ENCODE measurements around the gene TRDN.
"Not testable (repeated sequence)": the region's sequence is repeated elsewhere in the genome, so short reads cannot be mapped to it uniquely, and the experiment has no call there.

TRDN gene

GRCh38 chr6:123383718-123384117, 253.0 kb downstream of the TRDN start:
- DNase-seq = no peak

DNA sequence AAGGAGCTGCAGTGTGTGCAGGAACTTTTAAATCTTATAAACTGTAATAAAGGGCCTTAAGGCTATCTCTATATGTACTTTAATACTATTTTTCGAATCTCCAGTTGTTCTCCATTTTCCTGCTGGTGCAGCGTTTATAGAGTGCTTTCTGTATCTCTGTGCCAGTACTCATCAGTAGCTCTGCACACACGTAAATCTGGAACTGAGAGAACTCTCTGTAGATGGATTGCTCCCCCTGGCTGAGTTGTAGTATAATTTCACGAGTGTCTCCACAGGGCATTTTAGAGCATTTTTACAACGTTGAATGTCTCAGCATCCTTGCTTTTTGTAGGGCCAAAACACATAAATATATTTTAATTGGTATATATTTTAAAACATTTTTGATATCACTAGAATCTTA, 256.5 kb downstream of the TRDN start:
- peak; percentile 9 for DNase-seq

GRCh38 chr6:123372737-123373136, 264.0 kb downstream of the TRDN start:
- DNase-seq = no peak

DNA sequence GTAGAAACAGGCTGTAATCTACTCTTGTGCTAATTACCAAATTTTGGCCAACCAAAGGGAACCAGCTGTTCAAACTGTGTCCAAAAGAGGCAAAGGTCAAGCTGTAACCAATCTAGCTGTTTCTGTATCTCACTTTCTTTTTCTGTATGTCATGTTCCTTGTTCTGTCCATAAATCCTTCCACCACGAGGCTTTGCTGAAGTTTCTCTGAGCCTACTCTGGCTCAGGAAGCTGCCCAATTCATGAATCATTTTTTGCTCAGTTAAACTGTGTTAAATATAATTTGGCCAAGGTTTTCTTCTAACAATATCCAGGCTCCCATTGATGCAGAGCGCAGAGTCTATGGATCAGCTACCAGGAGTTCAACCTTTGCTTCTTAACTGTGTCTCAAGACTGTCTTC, 272.8 kb downstream of the TRDN start:
- no peak for DNase-seq

DNA sequence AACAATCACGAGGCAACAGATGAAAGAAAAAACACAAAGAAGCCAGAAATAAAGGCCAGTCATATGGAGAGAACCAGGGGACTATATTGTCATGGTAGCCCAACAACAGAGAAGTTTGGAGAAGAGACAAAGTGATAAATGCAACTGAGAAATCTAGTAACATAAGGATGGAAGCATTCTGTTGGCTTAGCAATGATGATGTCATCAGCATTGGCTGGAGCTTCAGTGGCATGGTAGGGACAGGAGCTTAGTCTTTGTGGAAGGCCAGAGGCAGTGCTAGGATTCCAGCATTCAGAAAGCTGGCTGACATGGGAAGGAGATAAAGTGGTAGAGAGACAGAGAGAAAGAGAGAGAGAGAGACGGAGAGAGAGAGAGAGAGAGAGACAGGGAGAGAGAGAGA, 276.4 kb downstream of the TRDN start:
- DNase-seq = no peak

DNA sequence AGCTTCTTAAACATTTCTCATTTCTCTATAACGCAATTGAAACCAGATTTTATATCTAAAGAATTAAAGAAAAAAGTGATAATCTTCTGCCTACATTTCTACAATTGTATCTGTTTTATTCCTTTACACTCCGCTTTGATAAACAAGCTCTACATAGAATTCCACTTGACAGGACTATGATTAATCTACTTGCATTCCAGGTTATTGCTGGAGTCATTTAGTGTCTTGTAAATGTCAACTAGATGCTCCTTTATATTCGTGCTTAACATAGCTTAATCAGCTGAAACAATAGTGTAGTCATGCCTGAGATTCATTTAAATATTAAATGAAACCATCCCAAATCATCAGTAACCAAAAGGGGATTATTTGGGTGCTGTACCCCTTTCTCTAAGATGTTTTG, 284.0 kb downstream of the TRDN start:
- no peak for DNase-seq

DNA sequence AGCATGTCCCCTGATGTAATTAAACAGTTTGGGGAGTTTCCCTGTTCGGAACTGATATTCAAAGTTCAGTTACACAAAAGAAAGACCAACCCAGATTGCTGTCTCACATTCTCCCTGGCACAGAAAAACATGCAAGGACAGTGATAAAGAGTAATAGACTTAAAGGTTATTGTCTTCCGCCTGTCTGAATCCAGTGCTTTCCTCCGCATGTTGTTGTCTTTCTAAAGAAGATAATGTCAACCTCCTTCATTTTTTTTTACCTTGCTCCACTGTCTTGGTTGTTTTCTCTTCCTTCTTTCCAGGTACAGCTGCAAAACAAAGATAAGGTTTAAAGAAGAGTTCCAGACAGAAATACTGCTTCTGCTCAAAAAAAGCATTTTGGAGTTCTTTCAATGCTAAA, 284.5 kb downstream of the TRDN start:
- DNase-seq = no peak

- DNase-seq = no peak
These were observed 292.9 kb downstream of the TRDN start for GRCh38 chr6:123343836-123344235.

GRCh38 chr6:123338394-123338793, 298.4 kb downstream of the TRDN start:
- DNase-seq = no peak

- no peak for DNase-seq
These were observed 303.6 kb downstream of the TRDN start for GRCh38 chr6:123333000-123333756.

GRCh38 chr6:123332070-123332469, 304.7 kb downstream of the TRDN start:
- no peak for DNase-seq

DNA sequence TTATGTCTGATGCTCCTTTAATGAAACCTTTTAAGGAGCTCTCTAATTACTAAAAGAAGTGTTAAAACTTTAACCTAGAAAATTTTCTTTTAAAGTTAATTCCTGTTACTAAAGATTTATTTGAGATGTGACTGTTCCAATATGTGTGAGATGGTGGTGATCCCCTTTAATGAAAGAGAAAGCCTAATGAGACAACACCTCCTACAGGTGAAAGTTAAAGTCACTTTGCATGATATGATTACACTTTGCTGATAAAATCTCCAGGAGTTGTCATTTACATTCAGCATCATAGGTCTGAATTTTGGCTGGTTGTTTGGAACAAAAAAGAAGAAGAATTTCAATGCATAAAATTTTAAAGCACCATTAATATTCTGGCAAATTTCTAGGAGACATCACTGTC, 307.4 kb downstream of the TRDN start:
- no peak for DNase-seq

DNA sequence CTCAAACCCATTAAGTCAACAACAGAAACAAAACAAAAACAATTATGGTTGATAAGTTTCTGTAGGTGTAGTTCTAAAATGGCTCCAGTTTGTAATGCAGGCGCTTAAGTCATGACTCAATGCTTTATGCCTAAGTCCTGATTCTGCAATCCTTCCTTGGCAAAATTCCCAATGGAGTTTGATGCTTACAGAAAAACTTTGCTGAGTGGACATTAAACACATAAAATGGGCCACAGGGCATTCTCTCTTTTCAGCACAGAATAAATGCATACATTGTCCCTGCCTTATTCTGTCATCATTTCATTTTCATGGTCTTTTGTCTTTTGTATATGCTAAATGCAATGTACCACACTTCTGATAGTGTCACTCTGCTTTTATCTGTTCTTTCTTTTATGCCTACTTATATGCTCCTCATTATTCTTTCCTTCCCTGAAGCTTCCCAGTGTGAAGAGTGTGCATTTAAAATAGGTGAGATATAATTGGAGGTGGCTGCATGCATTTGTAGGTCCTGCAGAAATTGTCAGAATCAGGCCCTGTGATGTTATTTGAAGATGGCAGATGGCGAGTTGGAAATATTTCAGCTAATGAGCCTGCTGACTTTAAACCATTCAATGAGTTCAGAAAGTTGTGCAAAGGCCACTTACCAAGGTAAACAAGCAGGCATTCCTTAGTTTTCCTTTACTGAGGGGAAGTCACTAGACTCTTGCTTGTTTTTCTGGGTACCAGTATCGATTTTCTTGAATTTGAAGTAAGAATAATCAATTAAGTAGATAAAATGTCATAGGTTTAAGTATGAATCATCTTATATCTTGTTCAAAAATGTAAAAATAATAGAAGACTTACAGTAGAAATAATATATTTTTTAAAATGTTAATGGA, 313.1 kb downstream of the TRDN start:
- DNase-seq = no peak

DNA sequence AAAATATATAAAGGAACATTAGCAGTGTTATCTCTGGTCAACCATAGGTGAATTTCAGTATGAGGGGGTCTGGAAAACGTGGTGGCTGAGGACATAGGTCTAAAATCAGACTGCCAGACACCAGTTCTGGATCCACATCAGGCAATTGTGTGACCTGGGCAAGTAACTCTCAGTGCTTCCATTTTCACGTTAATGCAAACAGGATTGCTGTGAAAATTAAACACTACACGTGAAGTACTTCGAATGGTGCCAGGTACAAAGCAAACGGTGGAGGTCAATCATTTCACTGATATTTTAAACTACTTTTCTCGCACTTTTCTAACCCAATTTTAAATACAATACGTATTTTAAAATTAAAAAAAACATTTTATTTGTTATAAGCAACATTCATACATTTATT, 315.7 kb downstream of the TRDN start:
- no peak for DNase-seq

DNA sequence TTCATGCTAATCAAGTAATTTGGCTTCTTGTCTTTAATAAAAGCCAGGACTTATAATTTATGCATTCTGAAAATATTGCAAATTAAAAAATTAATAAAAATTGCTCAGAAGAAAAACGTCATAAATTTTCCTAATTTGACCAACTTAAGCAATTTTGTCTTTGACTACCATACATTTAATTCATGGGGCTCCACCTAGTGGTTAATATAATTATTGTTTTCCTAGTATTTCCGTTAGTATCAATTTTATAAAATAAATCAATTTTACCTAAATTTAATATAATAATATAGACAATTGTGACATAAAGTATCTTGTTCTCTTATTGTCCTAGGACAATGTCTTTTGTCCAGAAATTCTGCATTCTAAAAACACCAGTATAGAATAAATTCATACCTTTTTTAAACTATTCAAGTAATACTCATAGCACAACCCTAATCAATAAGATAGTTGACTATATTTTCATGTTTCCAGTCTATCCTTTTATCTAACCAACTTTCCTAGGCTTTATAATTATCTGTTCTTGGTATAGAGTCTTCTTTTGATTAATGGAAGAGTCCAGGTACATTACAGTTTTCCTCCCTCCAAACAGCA, 319.9 kb downstream of the TRDN start:
- peak; percentile 63 for DNase-seq

DNA sequence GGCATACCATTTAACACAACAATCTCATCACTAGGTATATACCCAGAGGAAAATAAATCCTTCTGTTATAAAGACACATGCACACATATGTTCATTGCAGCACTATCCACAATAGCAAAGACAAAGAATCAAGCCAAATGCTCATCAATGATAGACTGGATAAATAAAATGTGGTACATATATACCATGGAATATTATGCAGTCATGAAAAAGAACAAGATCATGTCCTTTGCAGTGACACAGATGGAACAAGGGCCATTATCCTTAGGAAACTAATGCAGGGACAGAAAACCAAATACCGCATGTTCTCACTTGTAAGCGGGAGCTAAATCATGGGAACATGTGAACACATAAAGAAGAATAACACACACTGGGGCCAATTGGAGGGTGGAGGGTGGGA, 322.3 kb downstream of the TRDN start:
- not testable (repeated sequence) for DNase-seq

DNA sequence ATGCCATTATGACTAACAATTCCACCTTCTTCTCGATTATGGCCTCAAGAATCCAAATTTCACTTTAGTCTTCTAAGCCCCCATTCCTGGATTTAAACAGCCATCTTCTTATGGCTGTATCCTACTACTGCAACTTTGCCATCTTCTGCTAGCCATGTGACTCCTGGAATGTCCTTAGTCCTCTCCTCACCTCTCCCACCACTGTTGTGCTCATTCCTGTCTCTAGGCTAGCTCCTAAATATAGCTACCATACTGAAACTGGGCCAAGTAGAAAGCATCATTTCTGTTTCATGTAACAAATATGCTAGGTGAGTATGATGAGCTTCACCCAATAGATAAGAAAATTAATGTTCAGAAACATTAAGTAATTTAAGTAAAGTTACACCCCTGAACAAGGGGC, 327.6 kb downstream of the TRDN start:
- DNase-seq = no peak

GRCh38 chr6:123306334-123306733, 330.4 kb downstream of the TRDN start:
- no peak for DNase-seq

- no peak for DNase-seq
These were observed 341.1 kb downstream of the TRDN start for GRCh38 chr6:123295672-123296071.

GRCh38 chr6:123295181-123295580, 341.6 kb downstream of the TRDN start:
- no peak for DNase-seq

GRCh38 chr6:123288649-123289048, 348.1 kb downstream of the TRDN start:
- DNase-seq = no peak

GRCh38 chr6:123276546-123276980, 360.2 kb downstream of the TRDN start:
- DNase-seq = no peak

- DNase-seq = no peak
These were observed 372.8 kb downstream of the TRDN start for GRCh38 chr6:123263981-123264380.

- DNase-seq = no peak
These were observed 396.1 kb downstream of the TRDN start for GRCh38 chr6:123240626-123241025.
